Skeletal muscle satellite cell (primary cell): ENCODE data around the gene PLD2.

Experiments used
- H3K27me3 ChIP-seq: 2 replicates; pipeline ENCODE4 v1.7.0; 2013; ENCODE audit warnings: low read length; ENCODE audit not compliant: control insufficient read depth, insufficient read depth
- H3K36me3 ChIP-seq: 2 replicates; pipeline ENCODE4 v1.7.0; 2013; ENCODE audit warnings: mild to moderate bottlenecking, control low read depth, low read length; ENCODE audit not compliant: insufficient read depth
- H3K4me1 ChIP-seq: 2 replicates; pipeline ENCODE4 v1.7.0; 2013; ENCODE audit warnings: low read length; ENCODE audit not compliant: control insufficient read depth, insufficient read depth
- H3K4me2 ChIP-seq: 2 replicates; pipeline ENCODE4 v1.7.0; 2013; ENCODE audit warnings: mild to moderate bottlenecking, low read length
- H3K4me3 ChIP-seq: 2 replicates; pipeline ENCODE4 v1.7.0; 2013; ENCODE audit warnings: low read length
- H3K9ac ChIP-seq: 2 replicates; pipeline ENCODE4 v1.7.0; 2013; ENCODE audit warnings: mild to moderate bottlenecking, low read depth, low read length, moderate library complexity
- H3K9me3 ChIP-seq: replicated peaks from 2 replicates; pipeline ENCODE4 v1.7.0; 2013; ENCODE audit warnings: mild to moderate bottlenecking, control low read depth, low read length

PLD2 gene

GRCh38 chr17:4838309-4838785 lies 31.4 kb downstream of the PLD2 start:
- Histone ChIP-seq H3K4me1 (peaks cover 20% of the 10 kb centered on the region), H3K36me3 (peaks cover 11% of the 10 kb centered on the region), H3K4me2 (no peak overlapping the region), H3K27me3 (no peaks in the 10 kb centered on the region), H3K4me3 (no peak overlapping the region), H3K9me3 (no peaks in the 10 kb centered on the region), H3K9ac (no peak overlapping the region)

GRCh38 chr17:4839221-4839620 lies 32.3 kb downstream of the PLD2 start:
- H3K27me3 ChIP-seq, result no peaks in the 10 kb centered on the region
- no peak overlapping the region for H3K4me3 ChIP-seq
- H3K36me3 ChIP-seq, result peaks cover 11% of the 10 kb centered on the region
- peaks cover 16% of the 10 kb centered on the region for H3K4me1 ChIP-seq
- no peak overlapping the region for H3K9ac ChIP-seq
- no peaks in the 10 kb centered on the region for H3K9me3 ChIP-seq
- H3K4me2 ChIP-seq, result no peak overlapping the region

- Histone ChIP-seq H3K27me3 (no peaks in the 10 kb centered on the region), H3K4me1 (peaks cover 8% of the 10 kb centered on the region), H3K9me3 (no peaks in the 10 kb centered on the region), H3K36me3 (peaks cover 11% of the 10 kb centered on the region), H3K9ac (no peak overlapping the region), H3K4me3 (no peak overlapping the region), H3K4me2 (peak overlapping the region; percentile 38)
These were observed 33.3 kb downstream of the PLD2 start for GRCh38 chr17:4839965-4840892.

- H3K36me3 ChIP-seq, result peaks cover 11% of the 10 kb centered on the region
- H3K9ac ChIP-seq, result no peak overlapping the region
- H3K9me3 ChIP-seq, result no peaks in the 10 kb centered on the region
- no peaks in the 10 kb centered on the region for H3K27me3 ChIP-seq
- no peak overlapping the region for H3K4me2 ChIP-seq
- H3K4me1 ChIP-seq, result peaks cover 9% of the 10 kb centered on the region
- no peak overlapping the region for H3K4me3 ChIP-seq
These were observed 33.9 kb downstream of the PLD2 start for GRCh38 chr17:4840893-4841242.

- Histone ChIP-seq H3K36me3 (peaks cover 11% of the 10 kb centered on the region), H3K4me2 (no peak overlapping the region), H3K4me3 (no peak overlapping the region), H3K9me3 (no peaks in the 10 kb centered on the region), H3K4me1 (peaks cover 15% of the 10 kb centered on the region), H3K27me3 (no peaks in the 10 kb centered on the region), H3K9ac (no peak overlapping the region)
These were observed 35.4 kb downstream of the PLD2 start for GRCh38 chr17:4842376-4842775.

GRCh38 chr17:4843321-4844000 lies 36.5 kb downstream of the PLD2 start:
- peaks cover 15% of the 10 kb centered on the region for H3K4me1 ChIP-seq
- no peaks in the 10 kb centered on the region for H3K27me3 ChIP-seq
- no peak overlapping the region for H3K4me2 ChIP-seq
- peaks cover 3% of the 10 kb centered on the region for H3K36me3 ChIP-seq
- no peak overlapping the region for H3K9ac ChIP-seq
- no peaks in the 10 kb centered on the region for H3K9me3 ChIP-seq
- H3K4me3 ChIP-seq, result no peak overlapping the region

GRCh38 chr17:4845118-4845517 lies 38.2 kb downstream of the PLD2 start:
- Histone ChIP-seq H3K36me3 (no peaks in the 10 kb centered on the region), H3K4me1 (peaks cover 12% of the 10 kb centered on the region), H3K9ac (no peak overlapping the region), H3K9me3 (no peaks in the 10 kb centered on the region), H3K4me3 (no peak overlapping the region), H3K4me2 (no peak overlapping the region), H3K27me3 (no peaks in the 10 kb centered on the region)

GRCh38 chr17:4846635-4847390 lies 39.9 kb downstream of the PLD2 start:
- no peak overlapping the region for H3K9ac ChIP-seq
- H3K9me3 ChIP-seq, result no peaks in the 10 kb centered on the region
- H3K4me3 ChIP-seq, result no peak overlapping the region
- H3K4me1 ChIP-seq, result peaks cover 8% of the 10 kb centered on the region
- H3K27me3 ChIP-seq, result no peaks in the 10 kb centered on the region
- no peaks in the 10 kb centered on the region for H3K36me3 ChIP-seq
- no peak overlapping the region for H3K4me2 ChIP-seq

- Histone ChIP-seq H3K4me1 (peaks cover 13% of the 10 kb centered on the region), H3K4me2 (no peak overlapping the region), H3K27me3 (no peaks in the 10 kb centered on the region), H3K9ac (no peak overlapping the region), H3K36me3 (no peaks in the 10 kb centered on the region), H3K9me3 (no peaks in the 10 kb centered on the region), H3K4me3 (no peak overlapping the region)
These were observed 42.1 kb downstream of the PLD2 start for GRCh38 chr17:4849011-4849536.

GRCh38 chr17:4850246-4850645 lies 43.3 kb downstream of the PLD2 start:
- Histone ChIP-seq H3K4me1 (peaks cover 13% of the 10 kb centered on the region), H3K9ac (no peak overlapping the region)

GRCh38 chr17:4851084-4851483 lies 44.1 kb downstream of the PLD2 start:
- Histone ChIP-seq H3K27me3 (no peaks in the 10 kb centered on the region), H3K9ac (no peak overlapping the region), H3K4me1 (peaks cover 9% of the 10 kb centered on the region), H3K36me3 (peaks cover 6% of the 10 kb centered on the region), H3K9me3 (no peaks in the 10 kb centered on the region), H3K4me2 (no peak overlapping the region), H3K4me3 (no peak overlapping the region)

More at GRCh38 chr17:4850246-4850645, 43.3 kb downstream of the PLD2 start:
- Histone ChIP-seq H3K4me3 (no peak overlapping the region), H3K36me3 (peaks cover 6% of the 10 kb centered on the region), H3K9me3 (no peaks in the 10 kb centered on the region), H3K27me3 (no peaks in the 10 kb centered on the region), H3K4me2 (no peak overlapping the region)
